ENCODE measurements around the gene PTPRD.

GRCh38 chr9:8569823-8570222 lies 2043.0 kb downstream of the PTPRD start:
- no peak for TF ChIP-seq CTCF (IDR thresholded peaks at IDR 0.05)
- no peak for TF ChIP-seq POLR2A (IDR thresholded peaks at IDR 0.05)
- TF ChIP-seq EP300 (IDR thresholded peaks at IDR 0.05): no peak

Data from ovary (tissue), 3 donors.